Astrocyte (in vitro differentiated cells and primary cell): Measurements from ENCODE around the gene PARK7.

Source experiments
- CTCF ChIP-seq: IDR thresholded peaks from 2 replicates; pipeline ENCODE4 v1.5.1; 2011; ENCODE audit warnings: low read depth, mild to moderate bottlenecking, inconsistent platforms, low read length, moderate library complexity; ENCODE audit not compliant: insufficient read depth
- EZH2 ChIP-seq: IDR thresholded peaks from 2 replicates; pipeline ENCODE4 v1.6.1; 2012; ENCODE audit warnings: mild to moderate bottlenecking, low read length, inconsistent platforms; ENCODE audit not compliant: insufficient read depth

GRCh38 chr1:7932524-7933138 is 28.9 kb upstream of the PARK7 start:
- TF ChIP-seq CTCF, result no peak
- TF ChIP-seq EZH2, result no peak
